Thoracic aorta (tissue), 2 donors: ENCODE results near the gene BABAM2. TPM values are rescaled to one million over a fixed set of nuclear protein-coding genes. Genes with fewer than 3 reads are reported as not detected.
"Not testable (repeated sequence)": the region's sequence is repeated elsewhere in the genome, so short reads cannot be mapped to it uniquely, and the experiment has no call there.

Source experiments
- ATAC-seq: fragments of 150-250 bp; one replicate; pipeline ENCODE4 v1.8.0; 2017; ENCODE audit warnings: low read depth; ENCODE audit not compliant: insufficient number of reproducible peaks, low FRiP score
- DNase-seq: peaks from one replicate; pipeline ENCODE4 v3.0.0-alpha.2; 2020; ENCODE audit warnings: low spot score
- H3K27ac ChIP-seq, 2 donors: fragments of 200-600 bp; sonication (generic); 1 replicate in 1 of 2; 2 replicates in 1 of 2; pipeline ENCODE4 v1.5.1; 2016; ENCODE audit warnings: mild to moderate bottlenecking in 2 of 2, moderate library complexity in 2 of 2
- H3K27me3 ChIP-seq: fragments of 200-600 bp; sonication (generic); replicated peaks from 2 replicates; pipeline ENCODE4 v1.6.0; 2016; ENCODE audit warnings: mild to moderate bottlenecking; ENCODE audit not compliant: insufficient read depth
- H3K36me3 ChIP-seq: fragments of 200-600 bp; sonication (generic); one replicate; pipeline ENCODE4 v1.5.1; 2016
- H3K4me1 ChIP-seq, 2 donors: fragments of 200-600 bp; sonication (generic); 1 replicate in 1 of 2; 2 replicates in 1 of 2; pipeline versions ENCODE4 v1.5.1 to v1.6.0; 2016; ENCODE audit warnings: low read depth in 2 of 2, mild to moderate bottlenecking in 1 of 2; ENCODE audit not compliant: control insufficient read depth in 1 of 2
- H3K4me3 ChIP-seq: fragments of 200-600 bp; sonication (generic); 2 replicates; pipeline ENCODE4 v1.5.1; 2016; ENCODE audit warnings: mild to moderate bottlenecking
- H3K9me3 ChIP-seq: fragments of 200-600 bp; sonication (generic); 2 replicates; pipeline ENCODE4 v1.5.1; 2016
- CTCF ChIP-seq: fragments of 200-600 bp; sonication (generic); IDR thresholded peaks from one replicate; pipeline ENCODE4 v1.5.1; 2019; ENCODE audit warnings: antibody characterized with exemption
- total RNA-seq, 2 donors: library from RNA; depleted of rRNA; stranded (reverse); fragments of >200 nt; gene quantifications; one replicate each; pipeline versions ENCODE4 v1.1.0 to v1.2.3, GENCODE V29; 2016

BABAM2 gene
- total RNA-seq, 2 donors from 2014 or later: 24.7 to 32.8 TPM

DNA sequence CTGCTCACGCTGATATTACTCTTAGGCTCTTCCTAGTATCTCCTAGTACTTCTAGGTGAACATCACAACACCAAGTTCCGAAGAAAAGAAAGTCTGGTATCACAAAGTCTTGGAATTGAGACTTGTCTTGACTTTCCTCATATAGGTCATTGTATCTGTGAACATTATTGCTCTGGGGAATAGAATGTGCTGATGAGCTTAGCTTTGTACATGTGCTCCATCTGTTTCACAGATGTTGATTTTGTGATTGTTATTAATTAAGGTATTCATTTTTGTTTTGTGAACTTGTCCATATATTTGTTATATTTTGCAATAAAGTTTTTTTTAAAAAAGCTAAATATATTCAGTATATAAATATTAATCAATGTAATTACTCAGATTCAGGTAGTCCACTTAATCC, 111.7 kb downstream of the BABAM2 start:
- no peak for TF ChIP-seq CTCF
- Histone ChIP-seq H3K4me1 (peaks cover 0 to 9% of the 10 kb centered on the region in 2 donors), H3K36me3 (no peaks in the 10 kb centered on the region), H3K9me3 (no peaks in the 10 kb centered on the region), H3K27ac (no peak overlapping the region), H3K27me3 (no peaks in the 10 kb centered on the region), H3K4me3 (no peak overlapping the region)
- no peak for DNase-seq
- ATAC-seq: no peak

DNA sequence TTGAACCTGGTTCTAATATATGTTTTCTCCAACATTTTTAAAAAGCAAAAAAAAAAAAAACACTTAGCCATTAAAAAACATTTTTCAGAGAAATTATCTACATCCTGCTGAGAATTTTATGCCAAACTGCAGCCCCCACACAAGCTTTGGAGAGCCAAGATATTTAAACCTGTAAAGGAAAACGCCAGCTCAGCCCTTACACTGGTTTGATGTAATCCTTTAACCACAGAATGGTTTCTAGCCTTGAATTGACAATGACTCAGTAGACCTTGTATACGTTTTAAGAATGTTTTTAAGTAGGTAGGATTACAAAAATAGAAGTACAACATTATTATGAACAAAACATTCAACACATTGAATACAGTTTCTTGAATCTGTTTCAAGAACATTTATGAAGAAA, 113.6 kb downstream of the BABAM2 start:
- H3K27ac ChIP-seq: no peak overlapping the region

GRCh38 chr2:28009732-28010131, 119.2 kb downstream of the BABAM2 start:
- H3K4me3 ChIP-seq: no peak overlapping the region
- no peak overlapping the region for H3K27ac ChIP-seq
- no peak for TF ChIP-seq CTCF
- no peaks in the 10 kb centered on the region for H3K36me3 ChIP-seq
- H3K9me3 ChIP-seq: no peaks in the 10 kb centered on the region
- DNase-seq (no peak), ATAC-seq (no peak)
- H3K4me1 ChIP-seq: peaks cover under 1 to 6% of the 10 kb centered on the region in 2 donors
- H3K27me3 ChIP-seq: no peaks in the 10 kb centered on the region

More for the DNA sequence above, 113.6 kb downstream of the BABAM2 start:
- ATAC-seq: no peak
- DNase-seq: no peak
- Histone ChIP-seq H3K36me3 (no peaks in the 10 kb centered on the region), H3K27me3 (no peaks in the 10 kb centered on the region), H3K9me3 (no peaks in the 10 kb centered on the region), H3K4me1 (peaks cover 0 to 9% of the 10 kb centered on the region in 2 donors), H3K4me3 (no peak overlapping the region)
- TF ChIP-seq CTCF: no peak

DNA sequence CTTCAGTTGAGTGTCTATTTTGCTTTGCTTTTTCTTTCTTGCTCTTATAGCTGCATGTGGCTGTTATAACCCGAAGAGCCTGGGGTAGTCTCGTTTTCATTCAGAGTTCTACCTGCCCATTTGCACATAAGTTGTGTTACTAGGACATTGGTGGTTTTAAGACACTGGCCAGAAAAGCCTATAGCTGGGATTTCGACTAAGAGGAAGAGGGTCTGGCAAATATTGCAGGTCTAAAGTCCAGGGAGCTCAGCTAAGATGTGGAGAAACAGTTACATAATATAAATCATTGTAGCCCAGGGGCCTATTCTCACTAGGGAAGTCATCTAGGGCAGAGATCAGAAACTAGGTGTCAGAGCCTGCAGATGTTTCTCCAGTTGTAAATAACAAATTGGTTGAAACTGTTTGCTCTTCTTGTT, 120.8 kb downstream of the BABAM2 start:
- DNase-seq (no peak), ATAC-seq (no peak)
- H3K4me3 ChIP-seq: no peak overlapping the region
- H3K27ac ChIP-seq: no peak overlapping the region
- peaks cover 0 to 6% of the 10 kb centered on the region in 2 donors for H3K4me1 ChIP-seq
- H3K36me3 ChIP-seq: no peaks in the 10 kb centered on the region
- H3K9me3 ChIP-seq: no peaks in the 10 kb centered on the region
- TF ChIP-seq CTCF: no peak
- no peaks in the 10 kb centered on the region for H3K27me3 ChIP-seq

GRCh38 chr2:28018474-28018873, 127.9 kb downstream of the BABAM2 start:
- H3K9me3 ChIP-seq, H3K27ac ChIP-seq, H3K4me3 ChIP-seq, DNase-seq, H3K27me3 ChIP-seq, H3K36me3 ChIP-seq, H3K4me1 ChIP-seq, ATAC-seq: not testable (repeated sequence)

DNA sequence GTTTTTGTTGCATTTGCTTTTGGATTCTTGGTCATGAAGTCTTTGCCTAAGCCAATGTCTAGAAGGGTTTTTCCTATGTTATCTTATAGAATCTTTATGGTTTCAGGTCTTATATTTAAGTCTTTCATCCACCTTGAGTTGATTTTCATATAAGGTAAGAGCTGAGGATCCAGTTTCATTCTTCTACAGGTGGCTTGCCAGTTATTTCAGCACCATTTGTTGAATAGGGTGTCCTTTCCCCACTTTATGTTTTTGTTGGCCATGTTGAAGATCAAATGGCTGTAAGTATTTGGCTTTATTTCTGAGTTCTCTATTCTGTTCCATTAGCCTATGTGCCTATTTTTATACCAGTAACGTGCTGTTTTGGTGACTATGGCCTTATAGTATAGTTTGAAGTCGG, 129.0 kb downstream of the BABAM2 start:
- ATAC-seq, H3K36me3 ChIP-seq, H3K27ac ChIP-seq, H3K9me3 ChIP-seq, H3K4me1 ChIP-seq, H3K4me3 ChIP-seq, H3K27me3 ChIP-seq, DNase-seq: not testable (repeated sequence)
